GM08714 (cell line): ENCODE data around the gene TAF6L.
A peak's percentile ranks its signal among the peaks of the same experiment; 100 is the strongest.
"Not testable (repeated sequence)": the region's sequence is repeated elsewhere in the genome, so short reads cannot be mapped to it uniquely, and the experiment has no call there.

Experiments used
- H3K4me3 ChIP-seq: fragments of 200-500 bp; sonication (Bioruptor generic); 2 replicates; pipeline ENCODE4 v1.5.1; 2014; ENCODE audit warnings: mild to moderate bottlenecking, low read length, inconsistent platforms
- ZNF274 ChIP-seq: IDR thresholded peaks from 2 replicates; pipeline ENCODE4 v1.6.1; 2012; ENCODE audit warnings: mild to moderate bottlenecking, low read depth, low read length

The TAF6L gene

DNA sequence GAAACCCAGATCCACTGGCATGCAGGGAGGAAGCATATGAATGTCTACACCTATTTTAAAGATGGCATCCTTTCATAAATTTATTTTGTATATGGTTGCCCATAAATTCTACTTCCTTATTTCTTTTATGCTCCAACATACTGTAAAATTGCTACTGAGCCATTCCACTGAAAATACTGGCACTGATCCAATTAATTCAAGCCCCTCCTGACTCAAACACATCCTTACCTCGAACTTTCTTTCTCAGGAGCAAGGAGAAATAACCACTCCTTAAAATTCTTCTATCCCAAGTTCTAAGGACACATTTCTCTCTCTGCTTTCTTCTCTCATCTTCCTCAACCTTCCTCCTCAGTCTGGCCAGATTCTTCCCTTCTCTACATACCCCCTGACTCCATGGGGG is 39.6 kb downstream of the TAF6L start:
- no peak overlapping the region for H3K4me3 ChIP-seq
- no peak for TF ChIP-seq ZNF274

DNA sequence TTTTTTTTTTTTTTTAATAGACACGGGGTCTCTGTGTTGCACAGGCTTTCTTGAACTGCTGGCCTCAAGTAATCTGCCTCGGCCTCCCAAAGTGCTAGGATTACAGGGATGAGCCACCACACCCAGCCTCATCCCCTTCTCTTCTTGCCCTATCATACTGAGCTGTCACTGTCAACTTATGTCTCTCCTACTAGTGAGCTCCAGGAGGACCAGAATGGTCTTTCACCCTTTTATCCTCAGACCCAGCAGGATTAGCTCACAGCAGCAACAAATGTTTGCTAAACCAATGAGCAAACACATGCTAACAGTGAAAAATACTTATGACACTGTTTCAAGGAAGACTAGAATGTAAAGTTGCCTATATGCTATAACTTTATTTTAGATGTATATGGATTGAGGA is 40.5 kb downstream of the TAF6L start:
- no peak for TF ChIP-seq ZNF274
- no peak overlapping the region for H3K4me3 ChIP-seq

DNA sequence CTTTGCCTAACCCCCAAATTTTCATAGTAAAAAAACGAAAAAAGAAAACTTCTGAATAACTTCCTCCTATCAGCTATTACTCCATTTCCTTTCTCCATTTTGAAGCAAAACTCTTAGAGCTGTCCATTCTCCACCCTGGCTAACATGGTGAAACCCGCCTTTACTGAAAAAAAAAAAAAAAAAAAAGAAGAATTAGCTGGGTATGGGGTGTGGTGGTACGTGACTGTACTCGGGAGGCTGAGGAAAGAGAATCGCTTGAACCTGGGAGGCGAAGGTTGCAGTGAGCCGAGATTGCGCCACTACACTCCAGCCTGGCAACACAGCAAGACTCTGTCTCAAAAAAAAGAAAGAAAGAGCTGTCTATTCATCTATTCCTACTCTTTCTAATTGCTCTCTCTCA is 45.4 kb downstream of the TAF6L start:
- no peak overlapping the region for H3K4me3 ChIP-seq
- no peak for TF ChIP-seq ZNF274

DNA sequence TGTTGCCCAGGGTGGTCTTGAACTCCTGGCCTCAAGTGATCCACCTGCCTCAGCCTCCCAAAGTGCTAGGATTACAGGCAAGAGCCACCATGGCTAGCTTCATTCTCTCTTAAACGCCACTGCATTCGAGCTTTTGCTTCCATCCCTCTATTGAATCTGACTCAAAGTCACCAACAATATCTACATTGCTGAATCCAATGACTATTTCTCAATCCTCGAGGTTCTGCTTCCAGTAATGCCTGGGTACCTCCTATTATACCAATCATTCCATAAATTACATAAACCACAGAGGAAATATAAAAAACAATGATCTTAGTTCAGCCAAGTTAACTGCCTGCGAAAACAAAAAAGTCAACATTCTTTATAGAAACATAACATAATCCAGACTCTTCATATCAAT is 45.9 kb downstream of the TAF6L start:
- TF ChIP-seq ZNF274 = no peak

DNA sequence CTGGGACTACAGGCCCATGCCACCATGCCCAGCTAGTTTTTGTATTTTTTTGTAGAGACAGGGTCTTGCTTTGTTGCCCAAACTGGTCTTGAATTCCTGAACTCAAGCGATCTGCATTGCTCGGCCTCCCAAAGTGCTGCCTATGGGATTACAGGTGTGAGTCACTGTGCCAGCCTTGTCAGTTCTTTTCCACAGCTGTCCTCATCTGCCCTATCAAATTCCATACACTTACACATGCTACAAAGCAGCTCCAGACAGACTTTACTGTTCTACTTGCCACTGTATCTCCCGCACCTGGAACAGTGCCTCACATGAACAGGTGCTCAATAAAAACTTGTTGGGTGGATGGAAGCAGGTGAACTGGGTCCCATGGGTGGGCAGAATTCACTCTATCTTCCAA is 52.5 kb downstream of the TAF6L start:
- TF ChIP-seq ZNF274 = no peak
- no peak overlapping the region for H3K4me3 ChIP-seq

More for the DNA sequence above, 45.9 kb downstream of the TAF6L start:
- H3K4me3 ChIP-seq = no peak overlapping the region

DNA sequence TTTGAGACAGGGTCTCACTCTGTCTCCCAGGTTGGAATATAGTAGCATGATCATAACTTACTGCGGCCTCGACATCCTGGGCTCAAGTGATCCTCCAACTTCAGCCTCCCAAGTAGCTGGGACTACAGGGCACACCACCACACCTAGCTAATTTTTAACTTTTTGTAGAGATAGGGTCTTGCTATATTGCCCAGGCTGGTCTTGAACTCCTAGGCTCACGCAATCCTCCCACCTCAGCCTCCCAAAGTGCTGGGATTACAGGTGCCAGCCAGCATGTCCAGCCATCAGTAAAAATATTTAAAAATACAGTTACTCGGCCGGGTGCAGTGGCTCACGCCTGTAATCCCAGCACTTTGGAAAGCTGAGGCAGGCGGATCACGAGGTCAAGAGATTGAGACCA is 56.9 kb downstream of the TAF6L start:
- not testable (repeated sequence) for H3K4me3 ChIP-seq

DNA sequence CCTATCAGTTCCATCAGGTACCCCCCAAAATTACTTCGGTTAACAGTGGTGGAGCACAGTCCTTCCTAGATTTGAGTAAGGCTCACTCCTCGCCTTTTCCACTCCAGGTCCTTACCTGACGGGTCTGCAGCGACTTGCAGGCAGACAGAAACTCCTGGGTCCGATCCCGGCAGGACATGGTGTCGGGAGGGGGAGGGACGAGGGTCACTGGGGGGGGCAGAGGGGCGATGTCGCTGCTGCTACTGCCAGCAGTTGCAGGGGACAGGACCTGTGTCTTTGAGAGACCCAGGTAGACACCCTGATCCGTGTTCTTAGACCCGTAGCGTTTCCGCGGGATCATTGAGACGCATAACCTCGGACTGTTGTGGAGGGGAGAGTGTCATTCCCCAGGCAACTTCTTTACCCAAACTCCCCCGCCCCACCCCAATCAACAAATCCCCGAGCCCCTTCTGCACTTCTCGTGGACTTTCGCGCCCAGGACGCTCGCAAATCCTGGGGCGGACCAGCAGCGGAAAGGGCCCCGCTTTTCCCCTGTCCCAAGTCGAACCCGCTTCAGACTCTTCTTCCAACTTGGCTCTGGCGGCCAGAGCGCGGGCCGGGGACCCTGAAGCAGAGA is 59.8 kb downstream of the TAF6L start:
- no peak for TF ChIP-seq ZNF274
- peak overlapping the region; percentile 92 for H3K4me3 ChIP-seq

DNA sequence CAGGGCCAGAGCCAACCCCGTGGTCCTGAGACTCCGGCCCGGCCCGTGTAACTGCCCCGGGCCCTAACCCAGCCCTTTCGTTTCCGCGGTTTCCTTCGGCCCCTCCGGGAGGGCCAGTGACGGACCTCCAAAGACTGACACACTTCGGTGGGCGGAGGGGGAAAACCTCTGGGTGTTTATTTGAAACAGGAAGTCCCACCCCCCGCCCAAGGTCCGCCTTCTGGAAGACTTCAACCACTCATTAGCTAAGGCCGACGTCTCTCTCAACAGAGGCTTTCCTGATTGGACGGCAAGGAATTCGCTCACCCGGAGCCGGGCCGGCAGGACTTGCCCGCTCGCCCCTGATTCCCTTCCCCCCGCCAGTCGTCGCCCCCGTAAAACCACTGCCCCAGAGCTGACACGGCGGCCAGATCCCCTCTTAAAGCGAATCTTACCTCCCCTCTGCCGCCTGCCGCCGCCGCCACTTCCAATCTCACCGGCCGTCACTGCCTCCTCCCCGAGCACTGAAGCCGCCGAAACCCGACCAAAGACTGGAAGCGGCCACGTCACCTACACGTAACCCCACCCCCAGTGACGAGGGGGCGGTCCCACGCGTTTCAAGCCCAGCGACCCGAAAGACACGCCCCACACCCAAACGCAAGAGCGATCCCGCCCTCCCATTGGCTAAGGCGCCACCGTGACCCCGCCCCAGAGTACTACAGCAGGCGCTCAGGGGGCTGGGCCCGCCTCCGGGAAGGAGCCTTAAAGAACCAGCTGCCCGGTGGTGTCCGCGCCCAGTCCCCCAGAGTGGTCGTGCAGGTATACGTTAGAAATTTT is 60.5 kb downstream of the TAF6L start, which contains the start of gene STX5:
STX5 (minus strand) TSS at position 532 of the 816 bp plus-strand sequence. CDS start 808 bp downstream, outside the sequence.
- TF ChIP-seq ZNF274 = no peak
- H3K4me3 ChIP-seq = peak within 1 kb of the TSS; percentile 92

DNA sequence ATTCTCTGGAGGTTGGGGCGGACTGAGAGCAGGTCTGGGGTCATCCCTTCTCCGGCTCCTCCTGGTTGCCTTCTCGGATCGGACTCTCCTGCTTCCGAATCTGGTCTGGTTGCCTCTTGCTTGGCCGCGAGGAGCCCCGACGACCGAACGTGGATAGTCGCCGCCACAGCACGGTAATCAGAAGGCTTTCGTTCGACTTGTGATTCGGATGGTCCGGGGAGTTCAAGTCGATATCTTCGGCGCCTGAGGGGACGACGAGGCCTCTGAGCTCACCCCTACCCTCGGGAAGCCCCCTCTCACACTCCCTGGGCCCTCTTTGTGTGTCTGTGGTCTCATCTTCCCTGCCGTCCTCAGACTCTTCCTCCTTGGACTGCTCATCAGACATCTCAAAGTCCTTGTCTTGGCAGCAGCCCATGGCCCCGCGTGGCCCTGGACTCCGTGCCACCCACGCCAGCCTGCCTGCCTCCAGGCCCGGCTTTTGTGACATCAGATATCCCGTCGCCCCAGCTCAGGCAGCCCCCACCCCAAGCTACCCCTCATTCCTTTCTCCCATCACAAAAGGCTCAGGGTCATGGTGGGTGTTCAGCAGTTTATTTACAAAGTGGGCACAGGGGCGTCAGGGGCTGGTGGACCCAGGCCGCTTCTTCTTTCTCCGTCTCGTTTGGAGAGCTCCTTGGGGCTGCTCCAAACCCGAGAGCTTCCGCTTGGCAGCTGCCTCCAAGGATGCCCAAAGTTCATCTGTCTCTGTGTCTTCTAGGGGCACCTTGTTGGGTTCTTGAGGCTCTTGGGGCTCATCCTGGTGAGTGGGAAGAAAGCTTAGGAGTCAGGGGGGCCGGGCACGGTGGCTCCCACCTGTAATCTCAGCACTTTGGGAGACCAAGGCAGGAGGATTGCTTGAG is 61.4 kb downstream of the TAF6L start, which contains the start of gene TEX54:
TEX54 (minus strand) TSS at position 506 of the 899 bp plus-strand sequence.
- peak within 1 kb of the TSS; percentile 92 for H3K4me3 ChIP-seq
- no peak for TF ChIP-seq ZNF274

DNA sequence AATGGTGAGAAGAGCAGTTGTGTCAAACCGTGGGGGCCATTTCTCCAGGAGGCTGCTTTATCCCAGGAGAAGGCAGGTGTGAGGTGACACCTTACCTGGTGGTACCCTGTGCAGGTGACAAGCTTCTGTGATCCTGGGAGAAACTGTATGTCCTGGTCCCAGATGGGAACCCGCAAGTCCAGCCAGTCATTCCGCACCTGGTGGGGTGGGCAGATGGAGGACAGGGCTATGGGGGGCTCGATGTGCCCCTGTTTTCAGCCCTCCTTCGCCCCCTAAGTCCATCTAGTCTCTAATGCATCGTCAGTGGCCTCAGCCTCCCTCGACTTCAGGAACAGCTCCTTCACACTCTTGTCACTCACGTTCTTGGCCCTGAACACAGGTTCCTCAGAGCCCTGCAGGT is 64.1 kb downstream of the TAF6L start:
- no peak overlapping the region for H3K4me3 ChIP-seq
- no peak for TF ChIP-seq ZNF274
